GM12878 (cell line): Measurements from ENCODE around the gene HJURP. TPM values are rescaled to one million over a fixed set of nuclear protein-coding genes. Genes with fewer than 3 reads are reported as not detected.

Source experiments
- ASH2L ChIP-seq: fragments of 300-600, 200-600 bp; sonication (generic); IDR thresholded peaks from 2 replicates; pipeline ENCODE4 v1.6.1; 2017; ENCODE audit warnings: low read depth, mild to moderate bottlenecking, borderline replicate concordance
- ATF2 ChIP-seq: IDR thresholded peaks from 2 replicates; pipeline ENCODE4 v1.6.1; 2012; ENCODE audit warnings: low read length, inconsistent platforms
- BCL11A ChIP-seq: IDR thresholded peaks from 2 replicates; pipeline ENCODE4 v1.6.1; 2011; ENCODE audit warnings: low read depth, low read length
- BHLHE40 ChIP-seq, 2 experiments: fragments of 450-650 bp in 1 of 2; IDR thresholded peaks; 2 replicates each; pipeline ENCODE4 v1.6.1; 2011 to 2017; ENCODE audit warnings: low read depth in 2 of 2, borderline replicate concordance in 1 of 2, improper control_type of control experiment in 1 of 2, low read length in 1 of 2, mild to moderate bottlenecking in 1 of 2
- CREM ChIP-seq: IDR thresholded peaks from 2 replicates; pipeline ENCODE4 v1.6.1; 2014; ENCODE audit warnings: antibody characterized with exemption, low read depth
- DPF2 ChIP-seq: fragments of 450-650 bp; IDR thresholded peaks from 2 replicates; pipeline ENCODE4 v1.6.1; 2017; ENCODE audit warnings: mild to moderate bottlenecking
- IKZF1 ChIP-seq: fragments of 450-650 bp; conservative IDR thresholded peaks from 2 replicates; pipeline ENCODE4 v1.6.1; 2017; ENCODE audit warnings: antibody characterized with exemption, mild to moderate bottlenecking
- PAX8 ChIP-seq: fragments of 450-650 bp; IDR thresholded peaks from 2 replicates; pipeline ENCODE4 v1.6.1; 2017; ENCODE audit warnings: mild to moderate bottlenecking, moderate library complexity
- PRDM15 ChIP-seq: fragments of 450-650 bp; formaldehyde crosslinking; IDR thresholded peaks from 2 replicates; pipeline ENCODE4 v1.4.0; 2020; ENCODE audit warnings: mild to moderate bottlenecking, moderate library complexity
- RAD21 ChIP-seq: IDR thresholded peaks from 2 replicates; pipeline ENCODE4 v1.6.1; 2011; ENCODE audit warnings: mild to moderate bottlenecking, low read depth, low read length, moderate library complexity; ENCODE audit not compliant: insufficient read depth
- RAD51 ChIP-seq: fragments of 450-650 bp; IDR thresholded peaks from 2 replicates; pipeline ENCODE4 v1.6.1; 2016; ENCODE audit warnings: moderate library complexity, mild to moderate bottlenecking, inconsistent platforms
- REST ChIP-seq: IDR thresholded peaks from 2 replicates; pipeline ENCODE4 v1.6.1; 2012; ENCODE audit warnings: mild to moderate bottlenecking, low read depth, low read length
- SIX5 ChIP-seq: IDR thresholded peaks from 2 replicates; pipeline ENCODE4 v1.6.1; 2011; ENCODE audit warnings: mild to moderate bottlenecking, low read depth, low read length, moderate library complexity; ENCODE audit not compliant: severe bottlenecking
- STAT3 ChIP-seq: IDR thresholded peaks from 2 replicates; pipeline ENCODE4 v1.6.1; 2011; ENCODE audit warnings: low read depth, low read length, improper control_type of control experiment
- SUZ12 ChIP-seq: fragments of 200-600 bp; sonication (generic); IDR thresholded peaks from one replicate; pipeline ENCODE4 v1.6.1; 2018; ENCODE audit warnings: antibody characterized with exemption, mild to moderate bottlenecking; ENCODE audit not compliant: unreplicated experiment
- ZNF384 ChIP-seq: IDR thresholded peaks from 2 replicates; pipeline ENCODE4 v1.6.1; 2012; ENCODE audit warnings: low read depth, mild to moderate bottlenecking, low read length, improper control_type of control experiment, borderline replicate concordance
- ZNF622 ChIP-seq: fragments of 450-650 bp; IDR thresholded peaks from 2 replicates; pipeline ENCODE4 v1.6.1; 2017; ENCODE audit warnings: mild to moderate bottlenecking, inconsistent platforms
- polyA plus RNA-seq, 11 experiments: library from polyadenylated mRNA; depleted of rRNA in 4 of 11; unstranded in 6 of 11; stranded (reverse) in 5 of 11; fragments of >200 nt; fragmentation: Nextera tagmentation in 4 of 11; fragmentation: Illumina TruSeq in 1 of 11; extraction: Ambion mirVana in 4 of 11; extraction: Trizol in 1 of 11; gene quantifications; 1 replicate in 1 of 11; 2 replicates in 10 of 11; pipeline versions ENCODE4 v1.2.1 to v1.2.3, GENCODE V29; 2011 to 2016; ENCODE audit warnings: inconsistent platforms in 2 of 11, missing spikeins in 2 of 11, low read depth in 1 of 11
- total RNA-seq, 4 experiments: library from RNA; depleted of rRNA in 3 of 4; stranded (reverse); fragments of >200 nt in 3 of 4; fragmentation: Illumina TruSeq in 1 of 4; extraction: Trizol in 1 of 4; gene quantifications; 2 replicates each; pipeline versions ENCODE4 v1.2.1 to v1.2.3, GENCODE V29; 2013 to 2021
- TF ChIP-seq, protein P1 (sequence below): IDR thresholded peaks from 2 replicates; pipeline ENCODE4 v1.6.1; 2011; ENCODE audit warnings: mild to moderate bottlenecking, low read depth, low read length, moderate library complexity; ENCODE audit not compliant: insufficient replicate concordance
- TF ChIP-seq, protein P2 (sequence below): fragments of 450-650 bp; IDR thresholded peaks from 2 replicates; pipeline ENCODE4 v1.6.1; 2016; ENCODE audit warnings: mild to moderate bottlenecking

The HJURP gene
- total and polyA plus RNA-seq, 10 of the 15 experiments (the other 5 are each of a cell fraction or from before 2014, with no cell fraction given): 12.7 to 68.9 (median 44.4) TPM

DNA sequence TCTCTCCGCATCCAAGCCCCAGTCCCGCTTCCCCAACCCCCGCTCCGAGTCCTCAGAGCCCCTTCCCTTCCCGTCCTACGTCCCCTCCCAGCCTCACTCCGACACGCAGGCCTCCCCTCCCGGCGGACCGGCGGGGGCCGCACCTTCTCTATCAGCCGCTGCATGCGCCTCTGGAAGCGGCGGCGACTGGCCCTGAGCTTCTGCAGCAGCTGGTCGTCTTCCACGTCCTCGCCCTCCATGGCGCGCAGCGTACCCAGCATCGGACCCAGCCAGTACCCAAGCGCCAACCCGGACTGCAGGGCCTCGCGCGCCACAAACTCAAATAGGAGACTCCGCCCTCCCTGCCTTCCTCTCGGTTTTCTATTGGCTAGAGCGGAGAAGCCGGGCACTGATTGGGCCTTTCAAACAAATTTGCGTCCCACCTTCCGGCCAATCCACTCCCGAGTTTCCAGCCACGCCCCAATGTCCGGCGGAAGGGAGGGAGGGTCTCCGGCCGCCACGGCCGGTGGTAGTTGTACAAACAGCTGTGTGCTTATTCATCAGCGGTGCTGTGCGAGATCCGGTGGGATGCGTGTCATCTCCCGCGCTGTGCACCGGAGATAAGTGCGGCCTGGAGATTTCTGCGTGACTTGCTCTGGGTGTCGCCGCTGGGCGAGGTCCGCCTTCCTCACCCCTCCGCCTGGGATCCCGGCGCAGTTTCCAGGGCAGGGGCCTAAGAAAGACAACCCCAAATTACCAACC is at the start of gene HJURP (continued):
- no peak for TF ChIP-seq ATF2
- TF ChIP-seq IKZF1: no peak
- no peak for TF ChIP-seq PRDM15
- no peak for TF ChIP-seq SUZ12
- no peak for TF ChIP-seq STAT3
- TF ChIP-seq BHLHE40 (IDR thresholded peaks at IDR 0.05; ENCODE audit: borderline replicate concordance in 1 of 2, low read depth in 2 of 2, low read length in 1 of 2): no peak
- TF ChIP-seq, protein P1, sequence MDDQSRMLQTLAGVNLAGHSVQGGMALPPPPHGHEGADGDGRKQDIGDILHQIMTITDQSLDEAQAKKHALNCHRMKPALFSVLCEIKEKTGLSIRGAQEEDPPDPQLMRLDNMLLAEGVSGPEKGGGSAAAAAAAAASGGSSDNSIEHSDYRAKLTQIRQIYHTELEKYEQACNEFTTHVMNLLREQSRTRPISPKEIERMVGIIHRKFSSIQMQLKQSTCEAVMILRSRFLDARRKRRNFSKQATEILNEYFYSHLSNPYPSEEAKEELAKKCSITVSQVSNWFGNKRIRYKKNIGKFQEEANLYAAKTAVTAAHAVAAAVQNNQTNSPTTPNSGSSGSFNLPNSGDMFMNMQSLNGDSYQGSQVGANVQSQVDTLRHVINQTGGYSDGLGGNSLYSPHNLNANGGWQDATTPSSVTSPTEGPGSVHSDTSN: peak; percentile 39
- TF ChIP-seq RAD51: no peak
- no peak for TF ChIP-seq REST
- TF ChIP-seq, protein P2, sequence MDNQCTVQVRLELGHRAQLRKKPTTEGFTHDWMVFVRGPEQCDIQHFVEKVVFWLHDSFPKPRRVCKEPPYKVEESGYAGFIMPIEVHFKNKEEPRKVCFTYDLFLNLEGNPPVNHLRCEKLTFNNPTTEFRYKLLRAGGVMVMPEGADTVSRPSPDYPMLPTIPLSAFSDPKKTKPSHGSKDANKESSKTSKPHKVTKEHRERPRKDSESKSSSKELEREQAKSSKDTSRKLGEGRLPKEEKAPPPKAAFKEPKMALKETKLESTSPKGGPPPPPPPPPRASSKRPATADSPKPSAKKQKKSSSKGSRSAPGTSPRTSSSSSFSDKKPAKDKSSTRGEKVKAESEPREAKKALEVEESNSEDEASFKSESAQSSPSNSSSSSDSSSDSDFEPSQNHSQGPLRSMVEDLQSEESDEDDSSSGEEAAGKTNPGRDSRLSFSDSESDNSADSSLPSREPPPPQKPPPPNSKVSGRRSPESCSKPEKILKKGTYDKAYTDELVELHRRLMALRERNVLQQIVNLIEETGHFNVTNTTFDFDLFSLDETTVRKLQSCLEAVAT: 0 out of 2 replicates have a peak, but pooled peaks have one; percentile 58
- TF ChIP-seq ZNF384: no peak
- no peak for TF ChIP-seq PAX8
- TF ChIP-seq DPF2: no peak
- peak; percentile 40; the same call in 1 of the 2 replicates for TF ChIP-seq CREM
- no peak for TF ChIP-seq ASH2L
- no peak for TF ChIP-seq RAD21
- no peak for TF ChIP-seq ZNF622
- TF ChIP-seq BCL11A: no peak
- TF ChIP-seq SIX5: no peak
